Gastrocnemius medialis (tissue), 4 donors: Measurements from ENCODE around the gene NLRP4.

Source experiments
- CTCF ChIP-seq, 5 experiments: fragments of 450-650 bp in 3 of 5; fragments of 200-600 bp in 2 of 5; sonication (generic) in 2 of 5; IDR thresholded peaks in 4 of 5; conservative IDR thresholded peaks in 1 of 5; 1 replicate in 4 of 5; 2 replicates in 1 of 5; pipeline ENCODE4 v1.5.1; 2016 to 2019; ENCODE audit warnings: antibody characterized with exemption in 5 of 5, mild to moderate bottlenecking in 3 of 5, moderate library complexity in 3 of 5
- POLR2A ChIP-seq, 2 donors: fragments of 450-650 bp; IDR thresholded peaks; one replicate each; pipeline ENCODE4 v1.6.1; 2017; ENCODE audit warnings: antibody characterized with exemption in 2 of 2, mild to moderate bottlenecking in 2 of 2, moderate library complexity in 2 of 2

GRCh38 chr19:55855160-55855559, 18.8 kb downstream of the NLRP4 start:
- TF ChIP-seq CTCF (IDR thresholded peaks at IDR 0.05 in 4 of 5, conservative IDR thresholded peaks at IDR 0.05 in 1 of 5) (no peak), POLR2A (IDR thresholded peaks at IDR 0.05) (no peak)
